Sigmoid colon (tissue), 7 donors: ENCODE results near the gene FIBIN. TPM values are rescaled to one million over a fixed set of nuclear protein-coding genes. Genes with fewer than 3 reads are reported as not detected.

Experiments used
- DNase-seq: peaks from one replicate; pipeline ENCODE4 v3.0.0-alpha.2; 2019
- H3K27ac ChIP-seq, 4 donors: fragments of 200-600 bp; sonication (generic); one replicate each; pipeline ENCODE4 v1.5.1; 2016 to 2019; ENCODE audit warnings: mild to moderate bottlenecking in 1 of 4
- H3K27me3 ChIP-seq, 3 donors: fragments of 200-600 bp; sonication (generic); one replicate each; pipeline ENCODE4 v1.5.1; 2019; ENCODE audit warnings: mild to moderate bottlenecking in 1 of 3
- H3K36me3 ChIP-seq, 4 donors: fragments of 200-600 bp; sonication (generic); one replicate each; pipeline ENCODE4 v1.5.1; 2016 to 2019
- H3K4me1 ChIP-seq, 4 donors: fragments of 200-600 bp; sonication (generic); one replicate each; pipeline ENCODE4 v1.5.1; 2017 to 2019
- H3K4me3 ChIP-seq, 4 donors: fragments of 200-600 bp; sonication (generic); one replicate each; pipeline ENCODE4 v1.5.1; 2017 to 2019; ENCODE audit warnings: mild to moderate bottlenecking in 2 of 4, moderate library complexity in 1 of 4
- H3K9me3 ChIP-seq, 4 donors: fragments of 200-600 bp in 3 of 4; sonication (generic) in 3 of 4; one replicate each; pipeline versions ENCODE4 v1.5.1 to v1.6.1; 2013 to 2019
- CTCF ChIP-seq, 4 experiments: fragments of 450-650 bp in 3 of 4; fragments of 200-600 bp in 1 of 4; IDR thresholded peaks; one replicate each; pipeline ENCODE4 v1.5.1; 2016 to 2019; ENCODE audit warnings: antibody characterized with exemption in 4 of 4, mild to moderate bottlenecking in 3 of 4, moderate library complexity in 2 of 4
- EP300 ChIP-seq, 4 donors: sonication (generic); formaldehyde crosslinking; IDR thresholded peaks; one replicate each; pipeline ENCODE4 v1.6.1; 2017; ENCODE audit warnings: antibody characterized with exemption in 4 of 4
- POLR2A ChIP-seq, 2 donors: fragments of 450-650 bp; IDR thresholded peaks; one replicate each; pipeline ENCODE4 v1.6.1; 2016; ENCODE audit warnings: antibody characterized with exemption in 2 of 2, mild to moderate bottlenecking in 2 of 2, moderate library complexity in 2 of 2
- POLR2AphosphoS5 ChIP-seq, 4 donors: sonication (generic); formaldehyde crosslinking; IDR thresholded peaks; one replicate each; pipeline ENCODE4 v1.6.1; 2017; ENCODE audit warnings: antibody characterized with exemption in 4 of 4
- WGBS, 2 donors: extraction: QIAGEN DNeasy Blood & Tissue Kit; methylation state at CpG; one replicate each; pipeline ENCODE4 v1.1.7; 2013; 5-methylcytosine and 5-hydroxymethylcytosine counted together
- intact Hi-C: fragments of 100-400 bp; cut with DNase I; formaldehyde crosslinking; loops from one replicate; pipeline ENCODE4 v1.15.1; 2023
- polyA plus RNA-seq, 3 donors: library from polyadenylated mRNA; stranded (reverse); fragments of 200-250 nt; gene quantifications; one replicate each; pipeline ENCODE4 v1.2.3, GENCODE V29; 2013
- total RNA-seq, 4 donors: library from RNA; depleted of rRNA; stranded (reverse); fragments of >200 nt; gene quantifications; one replicate each; pipeline ENCODE4 v1.1.0, GENCODE V29; 2016
- donor health status: healthy with polysubstance abuse.
- donor health status: Bipolar disorder and iron deficiency.
- donor health status: healthy.

The FIBIN gene
- total and polyA plus RNA-seq, 7 donors: 0.46 to 54.6 (median 29.1) TPM

- Histone ChIP-seq H3K4me3 (no peak overlapping the region), H3K36me3 (no peaks in the 10 kb centered on the region), H3K4me1 (peaks cover 0 to 18% (median 11%) of the 10 kb centered on the region in 4 donors), H3K27ac (no peak overlapping the region), H3K9me3 (peaks cover 0 to 10% (median 1%) of the 10 kb centered on the region in 4 donors), H3K27me3 (no peaks in the 10 kb centered on the region)
- WGBS, 2 donors: 38 to 66% methylated on average over 3 of the region's 3 CpGs
- TF ChIP-seq POLR2A (IDR thresholded peaks at IDR 0.05): no peak
- TF ChIP-seq EP300 (IDR thresholded peaks at IDR 0.05): no peak
- no peak for TF ChIP-seq POLR2AphosphoS5 (IDR thresholded peaks at IDR 0.05)
- no peak for TF ChIP-seq CTCF (IDR thresholded peaks at IDR 0.05)
- no peak for DNase-seq
- intact Hi-C loops: no loop called here
Observed at GRCh38 chr11:27039873-27040272, 46.0 kb downstream of the FIBIN start.

- no peaks in the 10 kb centered on the region for H3K27me3 ChIP-seq
- DNase-seq: no peak
- H3K27ac ChIP-seq: no peak within 1 kb of the TSS
- H3K4me3 ChIP-seq: no peak within 1 kb of the TSS
- peaks cover 0 to 7% (median 1%) of the 10 kb centered on the region in 4 donors for H3K9me3 ChIP-seq
- TF ChIP-seq CTCF (IDR thresholded peaks at IDR 0.05) (no peak), POLR2A (IDR thresholded peaks at IDR 0.05) (no peak), EP300 (IDR thresholded peaks at IDR 0.05) (no peak), POLR2AphosphoS5 (IDR thresholded peaks at IDR 0.05) (no peak)
- H3K4me1 ChIP-seq: peaks cover 0 to 18% (median 11%) of the 10 kb centered on the region in 4 donors
- WGBS, 2 donors: 56 to 66% methylated on average over 4 of the region's 4 CpGs
- intact Hi-C loops: no loop called here
- H3K36me3 ChIP-seq: no peaks in the 10 kb centered on the region
Observed at GRCh38 chr11:27040302-27041115, 46.6 kb downstream of the FIBIN start, which contains the start of gene BBOX1. Gene BBOX1 (plus strand): TSS chr11:27040815. CDS start chr11:27055431, 14,616 bp downstream.

- Histone ChIP-seq H3K27me3 (no peaks in the 10 kb centered on the region), H3K36me3 (no peaks in the 10 kb centered on the region), H3K27ac (no peak overlapping the region), H3K9me3 (peaks cover 0 to 3% (median 1%) of the 10 kb centered on the region in 4 donors), H3K4me3 (no peak overlapping the region), H3K4me1 (peaks cover 0 to 18% (median 11%) of the 10 kb centered on the region in 4 donors)
- TF ChIP-seq CTCF (IDR thresholded peaks at IDR 0.05): no peak
- TF ChIP-seq EP300 (IDR thresholded peaks at IDR 0.05): no peak
- no peak for TF ChIP-seq POLR2A (IDR thresholded peaks at IDR 0.05)
- TF ChIP-seq POLR2AphosphoS5 (IDR thresholded peaks at IDR 0.05): no peak
- no peak for DNase-seq
- intact Hi-C loops: no loop called here
- 42 to 64% methylated on average over 2 of the region's 2 CpGs for WGBS, 2 donors
Observed at GRCh38 chr11:27041141-27041899, 47.4 kb downstream of the FIBIN start.

Other genes starting within 250 kb of the FIBIN start
- gene BBOX1, start 46.7 kb downstream of the FIBIN start, total RNA-seq: not detected
- gene BBOX1, start 46.7 kb downstream of the FIBIN start, polyA plus RNA-seq: not detected